SHP77 (cell line): Measurements from ENCODE around the gene ITGAD.
"Not testable (repeated sequence)": the region's sequence is repeated elsewhere in the genome, so short reads cannot be mapped to it uniquely, and the experiment has no call there.

Experiments used
- DNase-seq, 2 experiments: peaks; one replicate each; lab custom pipeline; 2025; lab: John Stamatoyannopoulos, UW

ITGAD gene

GRCh38 chr16:31430380-31431052 is 37.4 kb downstream of the ITGAD start:
- DNase-seq, result no peak

GRCh38 chr16:31435341-31436220 is 42.4 kb downstream of the ITGAD start:
- DNase-seq, result no peak

GRCh38 chr16:31436221-31437045 is 43.3 kb downstream of the ITGAD start:
- no peak for DNase-seq

- no peak for DNase-seq
These were observed 45.3 kb downstream of the ITGAD start for GRCh38 chr16:31438414-31438813.

- not testable (repeated sequence) for DNase-seq
These were observed 45.9 kb downstream of the ITGAD start for GRCh38 chr16:31439023-31439422.

- no peak for DNase-seq
These were observed 46.4 kb downstream of the ITGAD start for GRCh38 chr16:31439519-31439918.

- no peak for DNase-seq
These were observed 47.5 kb downstream of the ITGAD start for GRCh38 chr16:31440516-31441184.

- no peak for DNase-seq
These were observed 48.8 kb downstream of the ITGAD start for GRCh38 chr16:31441956-31442355.

- not testable (repeated sequence) for DNase-seq
These were observed 52.8 kb downstream of the ITGAD start for GRCh38 chr16:31445931-31446330.

GRCh38 chr16:31451201-31451600 is 58.1 kb downstream of the ITGAD start:
- no peak for DNase-seq

GRCh38 chr16:31451681-31452351 is 58.7 kb downstream of the ITGAD start:
- peak; percentile 65 to 87 for DNase-seq

GRCh38 chr16:31452631-31453106 is 59.5 kb downstream of the ITGAD start:
- DNase-seq, result no peak

GRCh38 chr16:31453255-31454204 is 60.4 kb downstream of the ITGAD start:
- no peak for DNase-seq

- peak in 1 of 2 experiments; percentile 13 for DNase-seq
These were observed 62.6 kb downstream of the ITGAD start for GRCh38 chr16:31455601-31456314.

- no peak for DNase-seq
These were observed 63.8 kb downstream of the ITGAD start for GRCh38 chr16:31456988-31457360.

GRCh38 chr16:31458073-31458843 is 65.1 kb downstream of the ITGAD start:
- DNase-seq, result peak; percentile 22 to 69

- DNase-seq, result peak; percentile 97
These were observed 65.9 kb downstream of the ITGAD start, which contains the start of gene ARMC5 for GRCh38 chr16:31458844-31459686. Gene ARMC5 (plus strand): TSS chr16:31459501. CDS start chr16:31459525, 24 bp downstream.
